GM21526 (cell line): ENCODE data around the gene MAPK12.
"Not testable (repeated sequence)": the region's sequence is repeated elsewhere in the genome, so short reads cannot be mapped to it uniquely, and the experiment has no call there.

Experiments used
- ATAC-seq: cut with Tn5 transposase; IDR thresholded peaks from one replicate; pipeline ENCODE4 v1.9.1; 2021; ENCODE audit warnings: moderate library complexity; ENCODE audit not compliant: unreplicated experiment, low FRiP score

Gene MAPK12

GRCh38 chr22:50282361-50283155, 21.1 kb upstream of the MAPK12 start:
- no peak for ATAC-seq

- no peak for ATAC-seq
Measured at GRCh38 chr22:50281957-50282356, 20.5 kb upstream of the MAPK12 start.

- no peak for ATAC-seq
Measured at GRCh38 chr22:50281384-50281760, 19.9 kb upstream of the MAPK12 start.

- no peak for ATAC-seq
Measured at GRCh38 chr22:50280708-50281383, 19.4 kb upstream of the MAPK12 start.

GRCh38 chr22:50280022-50280707, 18.7 kb upstream of the MAPK12 start:
- no peak for ATAC-seq

- no peak for ATAC-seq
Measured at GRCh38 chr22:50278956-50279619, 17.6 kb upstream of the MAPK12 start.

GRCh38 chr22:50278461-50278860, 17.0 kb upstream of the MAPK12 start:
- no peak for ATAC-seq

GRCh38 chr22:50277761-50278160, 16.3 kb upstream of the MAPK12 start:
- no peak for ATAC-seq

GRCh38 chr22:50276143-50276542, 14.7 kb upstream of the MAPK12 start:
- no peak for ATAC-seq

GRCh38 chr22:50275181-50276055, 13.9 kb upstream of the MAPK12 start:
- ATAC-seq = no peak

GRCh38 chr22:50274771-50275170, 13.3 kb upstream of the MAPK12 start:
- no peak for ATAC-seq

- no peak for ATAC-seq
Measured at GRCh38 chr22:50274311-50274710, 12.8 kb upstream of the MAPK12 start.

GRCh38 chr22:50273781-50274180, 12.3 kb upstream of the MAPK12 start:
- ATAC-seq = not testable (repeated sequence)

GRCh38 chr22:50273352-50273751, 11.9 kb upstream of the MAPK12 start:
- not testable (repeated sequence) for ATAC-seq

GRCh38 chr22:50272044-50272802, 10.7 kb upstream of the MAPK12 start:
- ATAC-seq = no peak

- ATAC-seq = no peak
Measured at GRCh38 chr22:50271519-50271970, 10.1 kb upstream of the MAPK12 start.

- no peak for ATAC-seq
Measured at GRCh38 chr22:50270666-50271394, 9.3 kb upstream of the MAPK12 start.

GRCh38 chr22:50269970-50270665, 8.6 kb upstream of the MAPK12 start, which contains the start of gene MAPK11:
Gene MAPK11 (minus strand): TSS chr22:50270380. CDS start chr22:50270292, 88 bp downstream.
- ATAC-seq = no peak
